ENCODE data around the gene DCBLD2.

DCBLD2 gene

GRCh38 chr3:98901392-98902350, at the start of gene DCBLD2:
Gene DCBLD2 (minus strand): TSS chr3:98901695. CDS start chr3:98901326, 369 bp downstream.
- H3K4me1 Mint-ChIP-seq: peaks cover 15% of the 10 kb centered on the region
- CTCF ChIA-PET: no interaction called here
- H3K27me3 Mint-ChIP-seq: peaks cover 25% of the 10 kb centered on the region
- peak within 1 kb of the TSS; percentile 71 for H3K27ac Mint-ChIP-seq
- no peaks in the 10 kb centered on the region for H3K9me3 Mint-ChIP-seq
- H3K36me3 Mint-ChIP-seq: no peaks in the 10 kb centered on the region
- H3K4me3 Mint-ChIP-seq: peak within 1 kb of the TSS; percentile 79
- peak; percentile 97 for DNase-seq

- Mint-ChIP-seq H3K27ac (no peak overlapping the region), H3K4me3 (no peak overlapping the region), H3K27me3 (no peaks in the 10 kb centered on the region), H3K4me1 (no peaks in the 10 kb centered on the region), H3K9me3 (no peaks in the 10 kb centered on the region), H3K36me3 (no peaks in the 10 kb centered on the region)
- CTCF ChIA-PET: no interaction called here
- no peak for DNase-seq
Measured at GRCh38 chr3:98945666-98946065, 44.2 kb upstream of the DCBLD2 start.

GRCh38 chr3:98945101-98945524, 43.6 kb upstream of the DCBLD2 start:
- CTCF ChIA-PET: no interaction called here
- Mint-ChIP-seq H3K27ac (no peak overlapping the region), H3K9me3 (no peaks in the 10 kb centered on the region), H3K4me1 (no peaks in the 10 kb centered on the region), H3K36me3 (no peaks in the 10 kb centered on the region), H3K4me3 (no peak overlapping the region), H3K27me3 (no peaks in the 10 kb centered on the region)
- no peak for DNase-seq

GRCh38 chr3:98930413-98930812, 28.9 kb upstream of the DCBLD2 start:
- CTCF ChIA-PET: no interaction called here
- H3K36me3 Mint-ChIP-seq: no peaks in the 10 kb centered on the region
- H3K4me3 Mint-ChIP-seq: no peak overlapping the region
- no peak overlapping the region for H3K27ac Mint-ChIP-seq
- DNase-seq: no peak
- H3K4me1 Mint-ChIP-seq: no peaks in the 10 kb centered on the region
- H3K27me3 Mint-ChIP-seq: peaks cover under 1% of the 10 kb centered on the region
- peaks cover 4% of the 10 kb centered on the region for H3K9me3 Mint-ChIP-seq

- CTCF ChIA-PET: no interaction called here
Measured at GRCh38 chr3:98921957-98922356, 20.5 kb upstream of the DCBLD2 start.

GRCh38 chr3:98920166-98920565, 18.7 kb upstream of the DCBLD2 start:
- no peak for DNase-seq
- H3K4me1 Mint-ChIP-seq: no peaks in the 10 kb centered on the region
- no peaks in the 10 kb centered on the region for H3K36me3 Mint-ChIP-seq
- no peaks in the 10 kb centered on the region for H3K9me3 Mint-ChIP-seq
- H3K27ac Mint-ChIP-seq: no peak overlapping the region
- no peak overlapping the region for H3K4me3 Mint-ChIP-seq
- H3K27me3 Mint-ChIP-seq: peaks cover 12% of the 10 kb centered on the region
- CTCF ChIA-PET: no interaction called here

More at GRCh38 chr3:98921957-98922356, 20.5 kb upstream of the DCBLD2 start:
- no peak for DNase-seq
- H3K4me1 Mint-ChIP-seq: no peaks in the 10 kb centered on the region
- H3K36me3 Mint-ChIP-seq: no peaks in the 10 kb centered on the region
- no peaks in the 10 kb centered on the region for H3K9me3 Mint-ChIP-seq
- H3K4me3 Mint-ChIP-seq: no peak overlapping the region
- peaks cover 11% of the 10 kb centered on the region for H3K27me3 Mint-ChIP-seq
- H3K27ac Mint-ChIP-seq: no peak overlapping the region

GRCh38 chr3:98918586-98918985, 17.1 kb upstream of the DCBLD2 start:
- Mint-ChIP-seq H3K4me1 (no peaks in the 10 kb centered on the region), H3K27me3 (peaks cover 11% of the 10 kb centered on the region), H3K4me3 (no peak overlapping the region), H3K9me3 (no peaks in the 10 kb centered on the region), H3K36me3 (no peaks in the 10 kb centered on the region), H3K27ac (no peak overlapping the region)
- CTCF ChIA-PET: no interaction called here
- DNase-seq: no peak

GRCh38 chr3:98917608-98918007, 16.1 kb upstream of the DCBLD2 start:
- H3K36me3 Mint-ChIP-seq: no peaks in the 10 kb centered on the region
- no peak overlapping the region for H3K27ac Mint-ChIP-seq
- no peak overlapping the region for H3K4me3 Mint-ChIP-seq
- peaks cover 11% of the 10 kb centered on the region for H3K27me3 Mint-ChIP-seq
- DNase-seq: no peak
- CTCF ChIA-PET: no interaction called here
- H3K9me3 Mint-ChIP-seq: no peaks in the 10 kb centered on the region
- no peaks in the 10 kb centered on the region for H3K4me1 Mint-ChIP-seq

- Mint-ChIP-seq H3K9me3 (no peaks in the 10 kb centered on the region), H3K4me1 (no peaks in the 10 kb centered on the region), H3K27ac (no peak overlapping the region), H3K27me3 (peaks cover 7% of the 10 kb centered on the region), H3K36me3 (no peaks in the 10 kb centered on the region), H3K4me3 (no peak overlapping the region)
- no peak for DNase-seq
- CTCF ChIA-PET: no interaction called here
Measured at GRCh38 chr3:98914210-98915080, 12.9 kb upstream of the DCBLD2 start.

GRCh38 chr3:98912448-98912847, 11.0 kb upstream of the DCBLD2 start:
- no peak for DNase-seq
- CTCF ChIA-PET: no interaction called here
- no peak overlapping the region for H3K27ac Mint-ChIP-seq
- no peaks in the 10 kb centered on the region for H3K4me1 Mint-ChIP-seq
- H3K9me3 Mint-ChIP-seq: no peaks in the 10 kb centered on the region
- peaks cover 12% of the 10 kb centered on the region for H3K27me3 Mint-ChIP-seq
- no peaks in the 10 kb centered on the region for H3K36me3 Mint-ChIP-seq
- no peak overlapping the region for H3K4me3 Mint-ChIP-seq

- CTCF ChIA-PET: no interaction called here
- DNase-seq: no peak
- Mint-ChIP-seq H3K36me3 (no peaks in the 10 kb centered on the region), H3K4me1 (peaks cover 5% of the 10 kb centered on the region), H3K9me3 (no peaks in the 10 kb centered on the region), H3K27me3 (peaks cover 23% of the 10 kb centered on the region), H3K27ac (no peak overlapping the region), H3K4me3 (no peak overlapping the region)
Measured at GRCh38 chr3:98906230-98906629, 4.7 kb upstream of the DCBLD2 start.

GRCh38 chr3:98903705-98904481, 2.4 kb upstream of the DCBLD2 start:
- CTCF ChIA-PET: no interaction called here
- H3K36me3 Mint-ChIP-seq: no peaks in the 10 kb centered on the region
- H3K27ac Mint-ChIP-seq: no peak overlapping the region

GRCh38 chr3:98903099-98903498, 1.6 kb upstream of the DCBLD2 start:
- CTCF ChIA-PET: no interaction called here
- H3K27me3 Mint-ChIP-seq: peaks cover 25% of the 10 kb centered on the region

More at GRCh38 chr3:98903705-98904481, 2.4 kb upstream of the DCBLD2 start:
- H3K9me3 Mint-ChIP-seq: no peaks in the 10 kb centered on the region
- H3K4me3 Mint-ChIP-seq: no peak overlapping the region
- peaks cover 15% of the 10 kb centered on the region for H3K4me1 Mint-ChIP-seq
- H3K27me3 Mint-ChIP-seq: peaks cover 25% of the 10 kb centered on the region
- no peak for DNase-seq

GRCh38 chr3:98902351-98902740, 851 bp upstream of the DCBLD2 start:
- Mint-ChIP-seq H3K9me3 (no peaks in the 10 kb centered on the region), H3K36me3 (no peaks in the 10 kb centered on the region), H3K4me1 (peaks cover 15% of the 10 kb centered on the region), H3K27me3 (peaks cover 25% of the 10 kb centered on the region), H3K27ac (peak overlapping the region; percentile 71), H3K4me3 (peak overlapping the region; percentile 76)
- CTCF ChIA-PET: no interaction called here
- no peak for DNase-seq

More at GRCh38 chr3:98903099-98903498, 1.6 kb upstream of the DCBLD2 start:
- Mint-ChIP-seq H3K9me3 (no peaks in the 10 kb centered on the region), H3K4me1 (peaks cover 15% of the 10 kb centered on the region), H3K27ac (no peak overlapping the region), H3K4me3 (no peak overlapping the region), H3K36me3 (no peaks in the 10 kb centered on the region)
- DNase-seq: no peak
